NCI-H2107 (cell line): ENCODE data around the gene ASH1L.
A peak's percentile ranks its signal among the peaks of the same experiment; 100 is the strongest.
"Not testable (repeated sequence)": the region's sequence is repeated elsewhere in the genome, so short reads cannot be mapped to it uniquely, and the experiment has no call there.

Experiments used
- DNase-seq: peaks from one replicate; lab custom pipeline; 2025; lab: John Stamatoyannopoulos, UW

ASH1L gene, protein sequence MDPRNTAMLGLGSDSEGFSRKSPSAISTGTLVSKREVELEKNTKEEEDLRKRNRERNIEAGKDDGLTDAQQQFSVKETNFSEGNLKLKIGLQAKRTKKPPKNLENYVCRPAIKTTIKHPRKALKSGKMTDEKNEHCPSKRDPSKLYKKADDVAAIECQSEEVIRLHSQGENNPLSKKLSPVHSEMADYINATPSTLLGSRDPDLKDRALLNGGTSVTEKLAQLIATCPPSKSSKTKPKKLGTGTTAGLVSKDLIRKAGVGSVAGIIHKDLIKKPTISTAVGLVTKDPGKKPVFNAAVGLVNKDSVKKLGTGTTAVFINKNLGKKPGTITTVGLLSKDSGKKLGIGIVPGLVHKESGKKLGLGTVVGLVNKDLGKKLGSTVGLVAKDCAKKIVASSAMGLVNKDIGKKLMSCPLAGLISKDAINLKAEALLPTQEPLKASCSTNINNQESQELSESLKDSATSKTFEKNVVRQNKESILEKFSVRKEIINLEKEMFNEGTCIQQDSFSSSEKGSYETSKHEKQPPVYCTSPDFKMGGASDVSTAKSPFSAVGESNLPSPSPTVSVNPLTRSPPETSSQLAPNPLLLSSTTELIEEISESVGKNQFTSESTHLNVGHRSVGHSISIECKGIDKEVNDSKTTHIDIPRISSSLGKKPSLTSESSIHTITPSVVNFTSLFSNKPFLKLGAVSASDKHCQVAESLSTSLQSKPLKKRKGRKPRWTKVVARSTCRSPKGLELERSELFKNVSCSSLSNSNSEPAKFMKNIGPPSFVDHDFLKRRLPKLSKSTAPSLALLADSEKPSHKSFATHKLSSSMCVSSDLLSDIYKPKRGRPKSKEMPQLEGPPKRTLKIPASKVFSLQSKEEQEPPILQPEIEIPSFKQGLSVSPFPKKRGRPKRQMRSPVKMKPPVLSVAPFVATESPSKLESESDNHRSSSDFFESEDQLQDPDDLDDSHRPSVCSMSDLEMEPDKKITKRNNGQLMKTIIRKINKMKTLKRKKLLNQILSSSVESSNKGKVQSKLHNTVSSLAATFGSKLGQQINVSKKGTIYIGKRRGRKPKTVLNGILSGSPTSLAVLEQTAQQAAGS (N-terminal part only)

DNA sequence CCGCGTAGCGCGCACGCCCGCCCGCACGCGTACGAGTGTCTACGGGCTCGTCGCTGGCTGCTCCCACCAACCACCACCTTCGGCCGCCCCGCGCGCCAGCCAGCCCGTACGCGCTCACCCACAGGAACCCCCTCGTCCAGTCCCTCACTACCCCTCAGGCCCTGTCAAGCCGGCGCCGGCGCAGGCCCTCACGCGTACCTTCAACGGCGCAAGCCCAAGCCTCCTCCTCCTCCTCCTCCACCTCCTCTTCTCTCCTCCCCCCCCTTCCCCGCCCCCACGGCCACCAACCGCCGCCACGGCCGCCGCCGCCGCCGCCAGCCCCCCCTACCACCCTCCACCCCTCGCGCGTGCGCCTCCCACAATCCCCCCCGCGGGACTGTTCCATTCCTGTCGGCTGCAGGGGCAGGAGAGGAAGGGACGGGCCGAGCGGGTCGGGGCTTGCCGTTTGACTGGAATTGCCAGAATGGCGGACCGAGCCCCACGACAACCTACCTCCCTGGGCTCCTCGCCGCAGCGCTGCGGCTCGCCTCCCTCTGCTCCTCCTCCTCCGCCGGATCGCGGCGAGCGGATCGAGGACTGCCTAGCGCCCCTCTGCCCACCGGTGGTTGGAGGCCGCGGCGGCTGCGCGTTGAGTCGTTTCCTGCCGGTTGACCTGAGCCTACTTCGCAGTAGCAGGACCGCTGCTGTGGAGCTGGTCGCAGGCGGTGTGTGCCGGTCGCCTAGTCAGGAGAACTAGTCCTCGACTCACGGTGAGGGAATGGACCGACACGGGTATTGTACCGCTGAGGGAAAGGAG is at the start of gene ASH1L:
ASH1L (minus strand) TSS at position 223 of the 796 bp plus-strand sequence. CDS start 41,284 bp downstream, outside the sequence.
- DNase-seq: peak; percentile 95

DNA sequence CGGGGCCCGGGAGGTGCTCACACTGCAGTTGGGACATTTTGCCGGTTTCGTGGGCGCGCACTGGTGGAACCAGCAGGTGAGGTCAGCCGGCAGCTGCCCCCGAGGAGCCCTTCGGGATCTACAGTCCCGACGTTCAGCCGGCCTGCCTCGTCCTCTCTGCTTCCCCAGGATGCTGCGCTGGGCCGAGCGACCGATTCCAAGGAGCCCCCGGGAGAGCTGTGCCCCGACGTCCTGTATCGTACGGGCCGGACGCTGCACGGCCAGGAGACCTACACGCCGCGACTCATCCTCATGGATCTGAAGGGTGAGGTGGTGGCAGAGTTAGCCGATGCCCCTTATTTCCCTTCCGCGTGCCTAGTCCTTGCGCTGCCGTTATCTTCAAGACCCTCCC is 47.6 kb upstream of the ASH1L start:
- not testable (repeated sequence) for DNase-seq

DNA sequence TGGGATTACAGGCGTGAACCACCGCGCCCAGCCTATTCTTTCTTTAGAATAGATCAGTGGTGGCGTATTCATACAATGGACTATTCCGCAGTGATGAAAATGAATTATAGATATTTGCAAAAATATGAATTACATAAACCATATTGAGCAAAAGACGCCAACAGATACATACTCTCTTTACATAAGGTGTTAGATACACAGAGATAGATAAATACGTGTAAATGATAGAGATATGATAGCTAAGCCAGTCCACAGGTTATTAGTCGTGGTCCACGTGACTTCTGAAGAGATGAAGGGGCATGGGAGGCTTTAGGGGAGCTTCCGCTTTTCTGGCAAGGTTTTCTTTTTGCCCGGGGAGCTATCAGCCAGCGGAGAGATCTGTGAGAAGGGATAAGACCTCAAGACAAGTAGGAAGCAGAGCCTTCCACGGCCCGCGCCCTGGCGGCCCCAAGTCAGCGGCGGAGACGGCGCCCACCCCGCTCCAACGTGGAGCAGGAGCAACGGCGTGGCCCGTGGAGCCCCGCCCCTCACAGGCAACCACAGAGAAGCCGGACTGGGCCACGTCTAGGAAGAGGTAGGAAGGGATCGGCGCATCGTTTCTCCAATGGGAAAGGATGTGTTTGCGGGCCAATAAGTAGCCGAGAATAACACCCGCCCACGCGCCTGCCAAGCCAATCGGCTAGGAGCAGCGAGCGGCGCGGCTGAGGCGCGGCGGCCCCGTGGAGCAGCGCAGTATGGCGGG is 47.1 kb upstream of the ASH1L start, which contains the start of gene MSTO1:
MSTO1 (plus strand) TSS at position 704 of the 742 bp plus-strand sequence; CDS start at position 735, 31 bp downstream.
- peak; percentile 94 for DNase-seq

DNA sequence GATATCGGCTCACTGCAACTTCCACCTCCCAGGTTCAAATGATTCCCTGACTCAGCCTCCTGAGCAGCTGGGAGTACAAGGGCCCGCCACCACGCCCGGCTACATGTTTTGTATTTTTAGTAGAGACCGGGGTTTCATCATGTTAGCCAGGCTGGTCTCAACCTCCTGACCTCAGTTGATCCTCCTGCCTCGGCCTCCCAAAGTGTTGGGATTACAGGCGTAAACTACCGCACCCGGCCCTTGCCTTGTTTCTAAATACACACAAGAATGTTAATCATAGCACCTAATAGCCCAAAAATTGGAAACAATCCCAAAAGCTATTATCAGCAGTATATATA is 46.3 kb upstream of the ASH1L start:
- DNase-seq: no peak

DNA sequence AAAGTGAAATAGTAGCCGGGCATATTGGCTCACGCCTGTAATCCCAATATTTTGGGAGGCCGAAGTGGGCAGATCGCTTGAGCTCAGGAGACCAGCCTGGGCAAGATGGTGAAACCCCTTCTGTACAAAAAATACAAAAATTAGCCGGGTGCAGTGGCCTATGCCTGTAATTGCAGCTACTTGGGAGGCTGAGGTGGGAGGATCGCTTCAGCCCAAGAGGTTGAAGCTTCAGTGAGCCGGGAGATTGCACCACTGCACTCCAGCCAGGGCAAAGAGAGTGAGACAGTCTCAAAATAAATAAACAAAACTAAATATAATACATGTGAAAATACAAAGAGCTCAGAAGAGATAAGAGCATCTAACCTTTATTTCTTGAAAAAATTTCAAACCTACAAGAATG is 45.1 kb upstream of the ASH1L start:
- no peak for DNase-seq

DNA sequence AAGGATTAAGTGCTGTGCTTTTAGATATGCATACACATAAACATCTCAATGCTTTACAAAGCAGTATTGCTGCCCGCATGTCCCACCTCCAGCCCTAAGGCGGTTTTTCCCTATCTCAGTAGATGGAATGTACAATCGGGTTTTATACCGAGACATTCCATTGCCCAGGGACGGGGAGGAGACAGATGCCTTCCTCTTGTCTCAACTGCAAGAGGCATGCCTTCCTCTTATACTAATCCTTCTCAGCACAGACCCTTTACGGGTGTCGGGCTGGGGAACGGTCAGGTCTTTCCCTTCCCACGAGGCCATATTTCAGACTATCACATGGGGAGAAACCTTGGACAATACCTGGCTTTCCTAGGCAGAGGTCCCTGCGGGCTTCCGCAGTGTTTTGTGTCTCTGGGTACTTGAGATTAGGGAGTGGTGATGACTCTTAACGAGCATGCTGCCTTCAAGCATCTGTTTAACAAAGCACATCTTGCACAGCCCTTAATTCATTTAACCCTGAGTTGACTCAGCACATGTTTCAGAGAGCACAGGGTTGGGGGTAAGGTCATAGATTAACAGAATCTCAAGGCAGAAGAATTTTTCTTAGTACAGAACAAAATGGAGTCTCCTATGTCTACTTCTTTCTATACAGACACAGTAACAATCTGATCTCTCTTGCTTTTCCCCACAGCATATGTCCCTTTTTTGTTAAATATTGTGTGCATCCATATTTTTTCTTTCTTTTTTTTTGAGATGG is 37.4 kb upstream of the ASH1L start:
- not testable (repeated sequence) for DNase-seq

DNA sequence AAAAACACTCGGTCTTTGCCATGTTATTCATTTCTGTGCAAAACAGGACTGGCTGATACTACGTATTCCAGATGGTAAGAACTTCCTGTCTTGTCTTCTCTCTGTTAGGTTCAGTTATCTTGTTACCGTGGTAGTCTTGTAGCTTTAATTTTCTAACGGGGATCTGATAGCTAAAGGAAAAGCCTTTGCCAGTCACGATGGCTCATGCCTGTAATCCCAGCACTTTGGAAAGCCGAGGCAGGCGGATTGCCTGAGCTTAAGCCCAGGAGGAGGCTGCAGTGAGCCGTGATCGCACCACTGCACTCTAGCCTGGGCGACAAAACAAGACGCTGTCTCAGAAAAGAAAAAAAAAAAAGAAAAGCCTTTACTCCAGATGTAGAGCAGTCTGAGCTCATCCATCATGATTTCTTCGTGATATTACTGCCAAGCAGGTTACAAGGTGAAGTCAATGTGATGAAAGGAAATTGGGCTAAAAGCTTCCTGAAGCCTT is 36.3 kb upstream of the ASH1L start:
- no peak for DNase-seq

DNA sequence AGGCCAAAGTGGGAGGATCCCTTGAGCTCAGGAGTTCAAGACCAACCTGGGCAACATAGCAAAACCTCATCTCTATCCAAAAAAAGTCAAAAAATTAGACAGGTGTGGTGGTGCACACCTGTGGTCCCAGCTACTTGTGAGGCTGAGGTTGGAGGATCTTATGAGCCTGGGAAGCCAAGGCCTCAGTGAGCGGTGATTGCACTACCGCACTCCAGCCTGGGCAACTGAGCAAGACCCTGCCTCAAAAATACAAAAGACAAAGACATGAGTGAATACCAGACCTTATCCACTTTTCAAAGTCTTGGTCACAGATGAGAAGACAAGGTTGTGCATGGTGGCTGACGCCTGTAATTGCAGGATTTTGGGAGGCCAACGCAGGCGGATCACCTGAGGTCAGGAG is 34.3 kb upstream of the ASH1L start:
- DNase-seq: no peak

DNA sequence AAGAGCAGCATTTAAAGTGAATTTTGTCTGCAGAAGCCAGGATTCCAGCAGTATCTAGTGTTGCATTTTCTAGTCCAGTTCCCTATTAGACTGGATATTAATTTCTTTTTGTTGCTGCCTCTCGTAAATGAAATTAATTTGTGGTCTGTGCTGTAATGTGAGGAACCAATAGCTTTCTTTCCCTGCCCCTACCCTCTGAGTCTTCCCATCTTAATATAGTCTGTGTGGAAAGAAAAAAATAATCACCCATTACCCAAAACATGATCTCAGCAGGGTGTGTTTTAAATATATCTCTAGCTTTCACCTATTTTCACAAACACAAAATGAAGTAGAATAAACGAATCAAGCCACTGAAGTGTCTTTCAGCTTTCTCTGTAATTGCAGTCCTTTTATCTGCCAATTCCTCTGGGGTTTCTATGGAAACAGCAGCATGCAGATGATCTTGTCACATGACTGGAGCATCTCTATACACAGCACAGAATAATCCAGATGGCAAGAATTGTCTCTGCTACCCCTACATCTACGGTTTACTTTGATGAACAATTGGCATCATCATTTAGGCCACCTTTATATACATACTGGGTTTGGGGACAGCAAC is 33.4 kb upstream of the ASH1L start:
- DNase-seq: not testable (repeated sequence)

DNA sequence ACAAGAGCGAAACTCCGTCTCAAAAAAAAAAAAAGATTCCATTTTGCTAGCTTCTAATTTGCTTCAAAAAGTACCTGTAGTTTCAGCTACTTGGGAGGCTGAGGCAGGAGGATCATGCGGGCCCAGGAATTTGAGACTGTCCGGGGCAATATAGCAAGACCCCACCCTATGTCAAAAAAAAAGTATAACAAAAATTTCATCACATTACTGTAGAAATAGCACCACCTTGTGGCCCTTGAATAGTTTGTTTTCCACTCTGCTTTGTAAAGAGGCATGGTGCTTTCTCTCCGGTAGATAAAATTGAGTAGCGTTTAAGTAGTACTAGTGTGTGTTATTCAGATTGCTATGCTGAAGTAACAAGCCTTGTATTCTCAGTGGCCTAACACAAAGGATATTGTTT is 29.2 kb upstream of the ASH1L start:
- peak; percentile 47 for DNase-seq

DNA sequence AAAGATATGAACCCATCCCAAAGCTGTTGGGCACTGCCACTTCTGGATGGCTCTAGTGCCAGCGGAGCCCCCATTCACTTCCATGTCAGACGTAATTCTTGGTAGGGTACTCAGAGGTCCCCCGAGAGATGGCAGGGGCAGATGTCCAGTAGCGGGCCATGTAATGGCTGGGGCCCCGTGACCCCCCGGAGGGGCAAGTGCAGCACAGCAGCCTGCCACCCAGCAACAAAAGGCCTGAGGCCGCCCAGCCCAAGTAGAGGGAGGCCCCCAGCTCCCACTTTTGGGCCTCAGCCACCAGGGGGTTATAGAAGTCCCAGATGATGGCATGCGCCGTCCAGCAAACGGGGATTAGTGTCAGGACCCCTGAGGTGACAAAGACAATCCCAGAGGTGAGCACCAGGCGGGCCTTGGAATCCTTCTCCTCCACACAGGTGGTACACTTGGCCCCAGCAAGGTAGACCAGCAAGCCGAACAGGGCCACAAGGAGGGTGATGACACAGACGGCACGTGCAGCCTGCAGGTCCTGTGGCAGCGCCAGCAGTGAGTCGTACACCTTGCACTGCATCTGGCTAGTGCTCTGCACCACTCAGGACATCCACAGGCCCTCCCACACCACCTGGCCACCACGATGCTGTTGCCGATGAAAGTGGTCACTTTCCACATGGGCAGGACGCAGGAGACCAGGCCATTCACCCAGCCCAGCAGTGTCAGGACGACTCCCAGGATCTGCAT is 28.1 kb upstream of the ASH1L start:
- not testable (repeated sequence) for DNase-seq

DNA sequence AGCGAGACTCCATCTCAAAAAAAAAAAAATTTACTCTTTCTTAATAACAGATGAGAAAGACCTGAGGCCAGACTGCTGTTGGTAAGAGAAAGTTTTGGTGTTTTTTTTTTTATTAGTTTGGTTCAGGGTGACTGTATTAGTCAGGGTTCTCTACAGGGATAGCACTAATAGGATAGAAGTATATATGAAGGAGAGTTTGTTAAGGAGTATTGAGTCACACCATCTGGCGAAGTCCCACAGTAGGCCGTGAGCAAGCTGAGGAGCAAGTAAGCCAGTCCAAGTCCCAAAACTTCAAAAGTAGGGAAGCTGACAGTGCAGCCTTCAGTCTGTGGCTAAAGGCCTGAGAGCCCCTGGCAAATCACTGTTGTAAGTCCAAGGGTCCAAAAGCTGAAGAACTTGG is 26.7 kb upstream of the ASH1L start:
- not testable (repeated sequence) for DNase-seq

DNA sequence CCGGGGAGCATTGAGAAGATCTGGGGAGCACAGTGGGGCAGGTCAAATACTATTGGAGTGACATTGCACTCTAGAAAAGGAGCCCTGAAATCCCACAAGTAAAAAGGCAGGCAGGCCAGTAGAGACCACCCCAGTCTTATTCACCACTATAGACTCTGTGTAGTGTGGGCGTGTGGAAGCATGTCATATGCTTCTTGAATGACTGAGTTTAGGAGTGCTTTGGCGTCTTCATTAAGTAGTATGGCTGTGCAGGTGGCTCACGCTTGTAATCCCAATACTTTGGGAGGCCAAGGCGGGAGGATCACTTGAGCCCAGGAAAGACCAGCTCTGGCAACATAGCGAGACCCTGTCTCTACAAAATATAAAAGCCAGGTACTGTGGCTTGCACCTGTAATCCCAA is 21.2 kb upstream of the ASH1L start:
- not testable (repeated sequence) for DNase-seq

DNA sequence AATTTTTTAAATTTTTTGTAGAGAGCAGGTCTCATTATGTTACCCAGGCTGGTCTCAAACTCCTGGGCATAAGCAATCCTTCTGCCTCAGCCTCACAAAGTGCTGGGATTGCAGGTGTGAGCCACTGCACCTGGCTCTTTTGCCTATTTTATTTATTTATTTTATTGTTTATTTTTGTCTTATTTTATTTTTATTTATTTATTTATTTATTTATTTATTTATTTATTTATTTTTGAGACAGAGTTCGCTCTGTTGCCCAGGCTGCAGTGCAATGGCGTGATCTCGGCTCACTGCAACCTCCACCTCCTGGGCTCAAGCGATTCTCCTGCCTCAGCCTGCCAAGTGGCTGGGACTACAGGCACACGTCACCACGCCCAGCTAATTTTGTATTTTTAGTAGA is 13.0 kb upstream of the ASH1L start:
- DNase-seq: not testable (repeated sequence)

DNA sequence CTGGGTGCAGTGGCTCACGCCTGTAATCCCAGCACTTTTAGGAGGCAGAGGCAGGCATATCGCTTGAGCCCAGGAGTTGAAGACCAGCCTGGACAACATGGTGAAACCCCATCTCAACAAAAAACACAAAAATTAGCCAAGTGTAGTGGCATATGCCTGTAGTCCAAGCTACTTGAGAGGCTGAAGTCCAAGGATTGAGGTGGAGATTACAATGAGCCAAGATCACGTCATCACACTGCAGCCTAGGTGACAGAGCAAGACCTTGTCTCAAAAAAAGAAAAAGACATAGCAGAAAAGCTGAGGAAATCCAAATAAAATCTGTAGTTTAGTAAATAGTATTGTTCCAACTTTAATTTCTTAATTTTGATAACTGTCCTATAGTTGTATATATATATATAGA is 11.5 kb upstream of the ASH1L start:
- no peak for DNase-seq

DNA sequence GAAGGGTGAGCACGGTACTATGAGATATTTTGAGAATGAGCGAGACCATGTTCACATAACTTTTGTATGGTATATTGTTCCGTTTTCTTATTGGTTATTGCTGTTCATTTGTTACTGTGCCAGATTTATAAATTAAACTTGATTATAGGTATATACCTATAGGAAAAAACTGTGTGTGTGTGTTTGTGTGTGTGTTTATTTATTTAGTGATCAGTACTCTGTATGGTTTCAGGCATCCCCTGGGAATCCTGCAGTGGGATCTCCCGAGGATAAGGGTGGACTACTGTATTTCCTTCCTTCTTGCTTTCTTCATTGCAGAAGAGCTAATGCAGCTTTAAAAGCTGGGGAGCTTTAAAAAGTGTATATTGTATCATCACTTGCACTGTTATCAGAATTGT is 8.0 kb upstream of the ASH1L start:
- DNase-seq: no peak

DNA sequence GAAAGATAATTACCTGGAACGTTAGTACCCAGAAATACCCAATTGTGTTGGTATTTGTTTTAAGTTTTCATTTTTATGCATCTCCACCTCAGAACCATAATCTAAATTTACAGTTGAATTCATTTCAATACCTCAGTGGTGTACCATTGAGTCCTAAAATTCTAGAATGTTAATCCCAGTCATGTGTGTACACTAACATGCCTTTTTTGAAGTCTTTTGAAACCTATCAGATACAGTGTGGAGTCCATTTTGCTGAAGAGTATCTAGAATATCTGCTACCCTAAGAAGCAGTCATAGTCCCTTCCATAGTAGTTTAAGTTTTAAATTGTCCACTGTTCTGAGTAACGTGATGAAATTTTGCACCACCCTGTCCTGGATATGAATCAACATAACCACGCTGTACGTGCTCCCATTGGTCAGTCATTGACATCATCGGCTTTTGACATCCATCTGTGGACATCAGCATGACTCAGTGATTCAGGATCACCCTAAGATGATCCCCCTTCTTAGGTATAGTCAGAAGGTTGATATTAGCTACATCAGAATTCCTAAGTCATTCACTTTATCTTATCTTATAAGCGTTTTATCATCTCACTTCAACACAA is 7.5 kb upstream of the ASH1L start:
- DNase-seq: no peak

DNA sequence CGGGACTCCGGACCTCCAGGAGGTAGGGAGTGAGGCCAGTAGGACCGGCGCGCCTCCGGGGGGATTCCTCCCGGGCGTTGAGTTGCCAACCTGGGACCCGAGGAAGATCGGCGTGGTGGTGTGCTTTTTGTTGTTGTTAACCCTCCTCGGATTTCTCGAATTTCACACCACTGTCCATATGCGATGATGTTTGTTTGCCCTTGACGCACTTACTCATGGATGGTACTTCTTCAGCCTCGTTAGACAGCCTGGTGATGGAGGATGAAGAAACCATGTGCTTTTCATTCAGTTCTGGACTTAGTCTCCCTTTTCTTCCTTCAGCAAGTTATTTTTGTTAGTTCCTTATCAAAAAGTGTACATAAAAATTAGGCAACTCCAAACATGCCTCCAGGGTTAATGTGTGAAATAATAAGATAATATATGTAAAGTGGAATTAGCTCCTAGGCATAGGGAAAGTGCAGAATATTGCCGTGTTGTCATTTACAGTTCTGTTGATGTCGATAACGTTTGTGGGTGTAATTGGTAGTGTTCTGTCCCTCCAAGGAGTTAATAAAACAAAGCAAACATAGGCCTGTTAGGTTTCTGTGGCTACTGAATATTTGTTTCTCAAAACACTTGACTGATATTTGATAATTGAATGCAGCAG is 897 bp upstream of the ASH1L start:
- DNase-seq: not testable (repeated sequence)
